HG02798 (cell line): ENCODE measurements around the gene HSD11B1L.
"Not testable (repeated sequence)": the region's sequence is repeated elsewhere in the genome, so short reads cannot be mapped to it uniquely, and the experiment has no call there.

Experiments
- ATAC-seq: cut with Tn5 transposase; IDR thresholded peaks from one replicate; pipeline ENCODE4 v1.9.1; 2021; ENCODE audit warnings: mild to moderate bottlenecking; ENCODE audit not compliant: unreplicated experiment, poor library complexity

Gene HSD11B1L

GRCh38 chr19:5697890-5698634 is 17.2 kb downstream of the HSD11B1L start:
- no peak for ATAC-seq

- no peak for ATAC-seq
Measured at GRCh38 chr19:5698635-5699422, 18.0 kb downstream of the HSD11B1L start.

- no peak for ATAC-seq
Measured at GRCh38 chr19:5700455-5701092, 19.7 kb downstream of the HSD11B1L start.

GRCh38 chr19:5702053-5702410 is 21.2 kb downstream of the HSD11B1L start:
- ATAC-seq, result not testable (repeated sequence)

- ATAC-seq, result no peak
Measured at GRCh38 chr19:5703819-5704818, 23.3 kb downstream of the HSD11B1L start.

GRCh38 chr19:5705552-5705951 is 24.7 kb downstream of the HSD11B1L start:
- ATAC-seq, result no peak

GRCh38 chr19:5706876-5707573 is 26.2 kb downstream of the HSD11B1L start:
- ATAC-seq, result no peak

- ATAC-seq, result no peak
Measured at GRCh38 chr19:5707576-5708575, 27.0 kb downstream of the HSD11B1L start.

- ATAC-seq, result no peak
Measured at GRCh38 chr19:5711025-5711424, 30.2 kb downstream of the HSD11B1L start.

- ATAC-seq, result no peak
Measured at GRCh38 chr19:5711713-5712161, 30.9 kb downstream of the HSD11B1L start.

GRCh38 chr19:5713228-5713627 is 32.4 kb downstream of the HSD11B1L start:
- no peak for ATAC-seq

- no peak for ATAC-seq
Measured at GRCh38 chr19:5714816-5715215, 34.0 kb downstream of the HSD11B1L start.

- ATAC-seq, result no peak
Measured at GRCh38 chr19:5717215-5717935, 36.5 kb downstream of the HSD11B1L start.

- no peak for ATAC-seq
Measured at GRCh38 chr19:5718037-5718578, 37.3 kb downstream of the HSD11B1L start.

GRCh38 chr19:5718579-5719273 is 37.9 kb downstream of the HSD11B1L start:
- ATAC-seq, result no peak

GRCh38 chr19:5719274-5719960 is 38.6 kb downstream of the HSD11B1L start:
- no peak for ATAC-seq
